ENCODE results near the gene UAP1L1.

DNA sequence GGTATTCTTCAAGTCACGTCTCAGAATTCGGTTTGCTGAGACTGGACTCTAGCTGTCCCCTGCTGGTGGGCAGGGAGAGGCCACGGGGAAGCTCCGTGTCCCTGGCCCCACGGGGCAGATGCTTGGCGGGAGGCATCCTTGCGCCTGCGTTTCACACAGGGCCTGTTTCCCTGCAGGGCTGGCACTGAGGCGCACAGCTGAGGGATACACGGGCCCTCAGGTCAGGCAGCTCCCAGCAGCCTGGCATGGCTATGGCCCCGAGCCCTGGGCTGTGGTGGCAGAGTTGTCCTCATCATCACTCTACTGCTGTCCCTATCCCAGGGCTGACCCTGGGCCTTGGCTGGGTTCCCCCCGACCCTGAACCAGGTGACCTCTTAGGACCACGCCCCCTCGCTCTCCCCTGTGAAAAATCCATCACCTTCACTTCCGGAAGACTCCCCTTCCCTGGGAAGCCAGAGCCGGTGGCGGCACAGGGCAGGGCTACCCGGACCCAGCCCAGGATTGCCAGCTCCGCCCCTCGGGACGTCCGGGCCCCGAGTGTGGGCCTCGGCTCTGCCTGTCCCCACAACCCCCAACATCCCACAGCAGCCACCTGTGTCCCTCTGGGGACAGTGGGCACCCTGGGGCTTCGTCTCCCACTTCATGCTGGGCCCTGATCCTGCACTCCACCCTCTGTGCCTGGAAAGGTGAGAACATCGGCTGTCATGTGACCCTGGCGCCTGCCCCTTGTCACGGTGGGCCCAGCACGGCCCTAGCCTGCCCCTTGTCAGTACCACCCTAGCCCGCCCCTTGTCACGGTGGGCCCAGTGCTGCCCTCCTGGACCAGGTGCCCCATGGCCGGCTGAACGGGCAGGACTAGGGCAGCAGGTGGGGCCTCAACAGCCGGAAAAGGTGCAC is 32.2 kb downstream of the UAP1L1 start:
- TF ChIP-seq, protein P1, sequence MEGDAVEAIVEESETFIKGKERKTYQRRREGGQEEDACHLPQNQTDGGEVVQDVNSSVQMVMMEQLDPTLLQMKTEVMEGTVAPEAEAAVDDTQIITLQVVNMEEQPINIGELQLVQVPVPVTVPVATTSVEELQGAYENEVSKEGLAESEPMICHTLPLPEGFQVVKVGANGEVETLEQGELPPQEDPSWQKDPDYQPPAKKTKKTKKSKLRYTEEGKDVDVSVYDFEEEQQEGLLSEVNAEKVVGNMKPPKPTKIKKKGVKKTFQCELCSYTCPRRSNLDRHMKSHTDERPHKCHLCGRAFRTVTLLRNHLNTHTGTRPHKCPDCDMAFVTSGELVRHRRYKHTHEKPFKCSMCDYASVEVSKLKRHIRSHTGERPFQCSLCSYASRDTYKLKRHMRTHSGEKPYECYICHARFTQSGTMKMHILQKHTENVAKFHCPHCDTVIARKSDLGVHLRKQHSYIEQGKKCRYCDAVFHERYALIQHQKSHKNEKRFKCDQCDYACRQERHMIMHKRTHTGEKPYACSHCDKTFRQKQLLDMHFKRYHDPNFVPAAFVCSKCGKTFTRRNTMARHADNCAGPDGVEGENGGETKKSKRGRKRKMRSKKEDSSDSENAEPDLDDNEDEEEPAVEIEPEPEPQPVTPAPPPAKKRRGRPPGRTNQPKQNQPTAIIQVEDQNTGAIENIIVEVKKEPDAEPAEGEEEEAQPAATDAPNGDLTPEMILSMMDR (IDR thresholded peaks at IDR 0.05) = no peak
- no peak for TF ChIP-seq POLR2A (IDR thresholded peaks at IDR 0.05)

Data from testis (tissue), 2 donors.